ENCODE results near the gene GRK3.

GRK3 gene

GRCh38 chr22:25742918-25743708 lies 178.6 kb downstream of the GRK3 start:
- no peak for DNase-seq

- no peak for DNase-seq
Measured at GRCh38 chr22:25744694-25745093, 180.2 kb downstream of the GRK3 start.

- DNase-seq: no peak
Measured at GRCh38 chr22:25745341-25746011, 181.0 kb downstream of the GRK3 start.

GRCh38 chr22:25746012-25746373 lies 181.5 kb downstream of the GRK3 start:
- DNase-seq: no peak

- DNase-seq: no peak
Measured at GRCh38 chr22:25747245-25747944, 182.9 kb downstream of the GRK3 start.

- no peak for DNase-seq
Measured at GRCh38 chr22:25748140-25748539, 183.7 kb downstream of the GRK3 start.

- no peak for DNase-seq
Measured at GRCh38 chr22:25748704-25749103, 184.2 kb downstream of the GRK3 start.

GRCh38 chr22:25749420-25750169 lies 185.1 kb downstream of the GRK3 start:
- no peak for DNase-seq

GRCh38 chr22:25750569-25751173 lies 186.2 kb downstream of the GRK3 start:
- no peak for DNase-seq

GRCh38 chr22:25751174-25751581 lies 186.7 kb downstream of the GRK3 start:
- DNase-seq: no peak

- no peak for DNase-seq
Measured at GRCh38 chr22:25752615-25753214, 188.2 kb downstream of the GRK3 start.

- no peak for DNase-seq
Measured at GRCh38 chr22:25753252-25753651, 188.8 kb downstream of the GRK3 start.

- DNase-seq: no peak
Measured at GRCh38 chr22:25754527-25755202, 190.2 kb downstream of the GRK3 start.

- DNase-seq: no peak
Measured at GRCh38 chr22:25757686-25758085, 193.2 kb downstream of the GRK3 start.

GRCh38 chr22:25758316-25758715 lies 193.8 kb downstream of the GRK3 start:
- no peak for DNase-seq

- no peak for DNase-seq
Measured at GRCh38 chr22:25759825-25760231, 195.4 kb downstream of the GRK3 start.

GRCh38 chr22:25760294-25760693 lies 195.8 kb downstream of the GRK3 start:
- no peak for DNase-seq

GRCh38 chr22:25760848-25761595 lies 196.5 kb downstream of the GRK3 start:
- no peak for DNase-seq

- DNase-seq: no peak
Measured at GRCh38 chr22:25762147-25762546, 197.7 kb downstream of the GRK3 start.

- DNase-seq: no peak
Measured at GRCh38 chr22:25763239-25763777, 198.8 kb downstream of the GRK3 start.
